GM04504 (cell line): ENCODE measurements around the gene TLCD1.
A peak's percentile ranks its signal among the peaks of the same experiment; 100 is the strongest.

Experiments used
- DNase-seq: peaks from one replicate; pipeline ENCODE4 v3.0.0-alpha.2; 2012; ENCODE audit warnings: low read depth

The TLCD1 gene

GRCh38 chr17:28712705-28713415, 13.2 kb downstream of the TLCD1 start:
- no peak for DNase-seq

GRCh38 chr17:28712032-28712704, 13.9 kb downstream of the TLCD1 start:
- no peak for DNase-seq

- no peak for DNase-seq
Observed at GRCh38 chr17:28711723-28712031, 14.4 kb downstream of the TLCD1 start, which contains the start of gene PROCA1. TSS of gene PROCA1 (minus strand) at chr17:28711888. CDS start at chr17:28711660, 228 bp downstream.

- peak; percentile 68 for DNase-seq
Observed at GRCh38 chr17:28710861-28711722, 14.9 kb downstream of the TLCD1 start.

- no peak for DNase-seq
Observed at GRCh38 chr17:28707339-28707720, 18.7 kb downstream of the TLCD1 start.

- DNase-seq, result no peak
Observed at GRCh38 chr17:28706471-28707338, 19.3 kb downstream of the TLCD1 start.

- no peak for DNase-seq
Observed at GRCh38 chr17:28705728-28706334, 20.2 kb downstream of the TLCD1 start.

GRCh38 chr17:28705074-28705659, 20.9 kb downstream of the TLCD1 start:
- no peak for DNase-seq

- no peak for DNase-seq
Observed at GRCh38 chr17:28704219-28704858, 21.7 kb downstream of the TLCD1 start.

- DNase-seq, result no peak
Observed at GRCh38 chr17:28703552-28704218, 22.3 kb downstream of the TLCD1 start.

- no peak for DNase-seq
Observed at GRCh38 chr17:28702752-28703150, 23.3 kb downstream of the TLCD1 start.

GRCh38 chr17:28702026-28702751, 23.8 kb downstream of the TLCD1 start:
- no peak for DNase-seq

- no peak for DNase-seq
Observed at GRCh38 chr17:28700830-28701492, 25.1 kb downstream of the TLCD1 start.

GRCh38 chr17:28700278-28700677, 25.8 kb downstream of the TLCD1 start:
- DNase-seq, result no peak

- no peak for DNase-seq
Observed at GRCh38 chr17:28698253-28698941, 27.6 kb downstream of the TLCD1 start.

GRCh38 chr17:28693869-28694268, 32.2 kb downstream of the TLCD1 start:
- DNase-seq, result no peak

GRCh38 chr17:28689011-28689410, 37.0 kb downstream of the TLCD1 start:
- DNase-seq, result no peak

GRCh38 chr17:28688481-28688880, 37.6 kb downstream of the TLCD1 start:
- DNase-seq, result no peak
